HG03378 (cell line): ENCODE results near the gene NKX6-1.

Experiments used
- ATAC-seq: cut with Tn5 transposase; IDR thresholded peaks from one replicate; pipeline ENCODE4 v1.9.1; 2021; ENCODE audit warnings: mild to moderate bottlenecking, moderate library complexity; ENCODE audit not compliant: unreplicated experiment

The NKX6-1 gene

GRCh38 chr4:84499624-84499982, 511 bp upstream of the NKX6-1 start:
- no peak for ATAC-seq

GRCh38 chr4:84498203-84498934, 723 bp downstream of the NKX6-1 start:
- ATAC-seq = no peak

- ATAC-seq = no peak
These were observed 1.4 kb downstream of the NKX6-1 start for GRCh38 chr4:84497504-84498202.

GRCh38 chr4:84496706-84497503, 2.2 kb downstream of the NKX6-1 start:
- ATAC-seq = no peak

- no peak for ATAC-seq
These were observed 2.8 kb downstream of the NKX6-1 start for GRCh38 chr4:84496331-84496705.

DNA sequence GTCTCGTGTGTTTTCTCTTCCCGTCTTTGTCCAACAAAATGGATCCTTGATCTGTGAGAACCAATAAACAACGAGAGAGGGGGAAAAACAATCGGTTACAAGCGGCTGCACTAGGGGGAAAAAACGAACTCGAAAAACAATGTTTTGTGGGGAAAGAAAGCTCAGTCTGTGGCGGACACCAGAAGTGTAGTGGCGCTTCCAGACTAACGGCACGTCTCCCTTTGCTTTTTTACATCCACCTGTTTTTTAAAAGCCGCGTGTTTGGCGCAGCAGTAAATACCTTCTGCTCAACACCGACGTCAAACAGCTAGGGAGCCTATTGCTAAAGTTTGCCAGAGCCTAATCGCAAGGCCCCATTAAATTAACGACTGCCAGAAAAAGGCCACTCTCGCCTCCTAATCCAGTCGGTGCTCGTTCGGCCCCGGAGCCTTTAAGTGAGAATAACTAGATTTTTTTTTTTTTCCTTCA, 3.3 kb downstream of the NKX6-1 start:
- ATAC-seq = no peak

DNA sequence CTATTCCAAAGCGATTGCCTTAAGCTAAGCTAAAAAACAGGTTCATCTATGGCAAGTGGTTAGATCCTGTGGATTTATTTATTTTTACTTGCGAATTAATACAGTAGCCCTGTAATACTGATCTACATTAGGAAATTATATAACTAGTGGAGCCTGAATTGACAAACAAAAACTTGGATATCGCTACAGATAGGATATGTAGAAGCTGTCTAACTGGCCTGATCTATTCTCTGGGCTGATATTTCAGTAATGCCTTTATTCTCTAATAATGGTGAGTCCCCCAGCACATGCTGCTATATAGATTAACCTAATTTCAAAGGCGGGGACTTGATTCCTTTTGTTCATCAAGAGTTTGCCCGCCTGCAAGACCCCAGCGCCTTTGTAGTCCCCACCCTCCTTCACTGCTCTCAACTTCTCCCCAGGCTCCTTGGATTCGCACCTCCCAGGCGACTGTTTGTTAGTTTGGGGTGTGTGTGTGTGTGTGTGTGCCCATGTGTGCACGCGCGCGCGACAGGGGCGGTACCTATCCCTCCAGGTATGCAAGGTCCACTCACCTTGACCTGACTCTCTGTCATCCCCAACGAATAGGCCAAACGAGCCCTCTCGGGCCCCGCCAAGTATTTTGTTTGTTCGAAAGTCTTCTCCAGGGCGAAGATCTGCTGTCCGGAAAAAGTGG, 3.8 kb downstream of the NKX6-1 start:
- no peak for ATAC-seq

DNA sequence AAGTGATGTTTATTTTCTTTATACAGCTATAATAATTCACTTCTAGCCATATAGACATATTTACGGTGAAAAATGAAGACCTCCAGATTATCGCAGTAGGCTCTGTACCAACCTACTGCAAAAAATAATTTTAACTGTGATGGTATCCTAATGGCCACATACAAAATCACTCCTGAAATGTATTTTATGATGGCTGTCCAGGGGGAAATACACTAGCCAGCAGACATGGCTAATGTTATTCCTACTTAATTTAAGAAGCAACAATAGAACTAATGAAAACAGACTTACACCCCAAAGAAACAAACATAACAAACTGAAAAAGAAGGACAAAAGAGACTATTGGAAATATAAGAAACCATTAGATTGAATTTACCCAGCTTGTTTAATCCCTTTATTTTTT, 4.6 kb downstream of the NKX6-1 start:
- no peak for ATAC-seq

DNA sequence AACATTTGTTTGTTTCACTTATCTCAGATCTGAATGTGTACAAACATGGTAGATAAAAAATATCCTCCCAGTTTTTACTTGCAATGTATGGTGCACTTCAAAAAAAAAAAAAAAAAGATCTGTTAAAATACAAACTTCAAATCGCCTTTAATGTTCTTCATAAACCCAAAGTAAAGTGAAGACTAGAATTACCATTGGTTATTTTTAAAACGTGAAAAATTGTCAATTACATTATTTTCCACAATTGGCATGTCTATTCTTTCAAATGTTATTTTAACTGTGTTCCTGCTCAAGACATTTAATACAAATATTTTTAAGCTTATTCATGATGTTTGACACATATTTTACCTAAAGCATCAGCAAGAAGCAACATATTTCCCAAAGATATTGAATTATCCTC, 5.0 kb downstream of the NKX6-1 start:
- no peak for ATAC-seq

GRCh38 chr4:84493092-84493850, 5.8 kb downstream of the NKX6-1 start:
- ATAC-seq = no peak

DNA sequence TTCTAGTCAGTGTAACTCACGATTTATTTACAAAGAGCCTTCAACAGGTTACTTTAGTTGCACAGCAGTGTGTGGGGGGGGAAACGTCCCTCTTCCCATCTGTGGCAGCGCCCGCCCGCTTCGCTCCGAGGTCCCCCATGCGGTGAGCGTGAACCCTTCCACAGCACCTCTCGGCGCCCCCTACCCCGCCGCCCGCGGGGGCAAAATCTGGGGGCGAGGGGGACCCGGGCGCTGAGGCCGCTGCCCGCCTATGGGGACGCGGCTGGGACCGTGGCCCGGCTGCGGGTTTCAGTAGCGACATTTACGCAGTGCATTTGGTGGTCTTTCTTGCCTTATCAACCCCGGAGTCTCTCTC, 6.4 kb downstream of the NKX6-1 start:
- ATAC-seq = no peak

DNA sequence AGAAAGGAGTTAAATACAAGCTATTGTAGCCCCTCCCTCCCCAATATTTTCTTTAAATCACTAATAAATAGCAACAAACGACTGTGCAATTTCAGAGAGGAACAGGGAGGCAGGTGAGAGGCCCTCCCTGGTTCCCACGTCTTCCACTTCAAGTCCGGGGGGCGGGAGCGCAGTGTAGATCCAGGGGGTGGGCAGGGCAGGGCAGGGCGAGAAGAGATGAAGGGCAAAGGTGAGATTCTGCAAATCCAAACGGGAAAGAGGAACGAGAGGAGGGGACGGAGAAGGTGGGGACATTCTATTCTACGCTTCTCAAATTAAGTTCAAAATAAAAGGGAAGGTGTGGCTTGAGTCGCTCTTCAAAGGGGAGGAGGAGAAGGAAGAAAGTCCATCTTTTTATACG, 6.8 kb downstream of the NKX6-1 start:
- ATAC-seq = no peak

DNA sequence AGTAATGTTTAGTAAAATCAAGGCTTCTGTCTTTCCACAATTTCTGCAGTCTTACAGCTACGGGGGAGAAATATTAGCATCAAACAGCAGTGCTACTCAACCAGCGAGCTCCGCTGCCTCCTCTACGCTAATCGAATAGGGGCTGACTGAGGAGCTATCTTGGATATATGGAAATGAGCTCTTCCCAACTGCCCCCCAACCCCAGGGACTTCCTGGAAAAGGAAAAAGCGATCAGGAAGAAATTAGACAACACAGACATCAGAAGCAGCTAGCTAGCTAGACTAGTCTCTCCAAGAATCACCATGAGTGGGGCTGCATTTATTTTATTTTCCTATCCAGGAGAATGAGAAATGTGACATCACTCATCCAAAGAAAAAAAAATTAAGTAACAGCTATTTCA, 7.6 kb downstream of the NKX6-1 start:
- no peak for ATAC-seq

DNA sequence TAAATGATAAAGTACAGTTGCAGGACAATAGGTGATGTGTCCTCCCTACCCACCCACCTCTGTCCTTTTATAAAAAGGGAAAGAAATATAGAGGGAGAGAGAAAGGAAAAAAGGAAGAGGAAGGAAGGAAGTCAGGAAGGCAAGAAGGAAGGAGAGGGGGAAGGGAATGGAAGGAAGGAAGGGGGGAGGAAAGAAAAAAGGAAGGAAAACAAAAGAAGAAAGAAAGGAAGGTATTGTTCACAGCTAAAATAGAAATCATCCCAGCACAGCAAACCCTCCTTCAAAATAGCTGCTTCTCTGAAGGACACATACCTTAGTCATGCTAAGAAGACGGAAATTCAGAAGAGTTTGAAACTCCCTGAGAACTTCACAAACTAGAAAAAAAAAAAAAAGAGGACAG, 8.4 kb downstream of the NKX6-1 start:
- ATAC-seq = no peak

GRCh38 chr4:84484236-84484635, 14.9 kb downstream of the NKX6-1 start:
- no peak for ATAC-seq

GRCh38 chr4:84483688-84484087, 15.4 kb downstream of the NKX6-1 start:
- ATAC-seq = no peak

- no peak for ATAC-seq
These were observed 16.2 kb downstream of the NKX6-1 start for GRCh38 chr4:84482564-84483563.

DNA sequence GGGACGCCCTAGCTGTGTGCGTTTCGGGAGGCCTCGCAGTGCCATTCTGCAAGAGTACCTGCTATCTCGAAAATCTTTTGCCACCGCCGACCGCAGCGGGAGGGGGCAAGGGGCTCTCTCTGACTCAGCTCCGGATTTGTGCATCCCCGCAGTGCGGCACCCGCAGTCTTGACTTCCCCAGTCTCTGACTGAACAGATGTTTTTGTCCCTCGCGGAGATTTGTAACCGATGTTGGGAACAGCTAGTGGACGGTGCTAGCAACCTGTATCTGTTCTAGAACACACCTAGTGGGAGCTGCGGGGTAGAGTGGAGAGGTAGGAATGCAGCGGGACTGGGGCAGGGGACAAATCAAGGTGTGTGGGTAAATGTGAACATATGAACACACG, 17.2 kb downstream of the NKX6-1 start:
- ATAC-seq = no peak

DNA sequence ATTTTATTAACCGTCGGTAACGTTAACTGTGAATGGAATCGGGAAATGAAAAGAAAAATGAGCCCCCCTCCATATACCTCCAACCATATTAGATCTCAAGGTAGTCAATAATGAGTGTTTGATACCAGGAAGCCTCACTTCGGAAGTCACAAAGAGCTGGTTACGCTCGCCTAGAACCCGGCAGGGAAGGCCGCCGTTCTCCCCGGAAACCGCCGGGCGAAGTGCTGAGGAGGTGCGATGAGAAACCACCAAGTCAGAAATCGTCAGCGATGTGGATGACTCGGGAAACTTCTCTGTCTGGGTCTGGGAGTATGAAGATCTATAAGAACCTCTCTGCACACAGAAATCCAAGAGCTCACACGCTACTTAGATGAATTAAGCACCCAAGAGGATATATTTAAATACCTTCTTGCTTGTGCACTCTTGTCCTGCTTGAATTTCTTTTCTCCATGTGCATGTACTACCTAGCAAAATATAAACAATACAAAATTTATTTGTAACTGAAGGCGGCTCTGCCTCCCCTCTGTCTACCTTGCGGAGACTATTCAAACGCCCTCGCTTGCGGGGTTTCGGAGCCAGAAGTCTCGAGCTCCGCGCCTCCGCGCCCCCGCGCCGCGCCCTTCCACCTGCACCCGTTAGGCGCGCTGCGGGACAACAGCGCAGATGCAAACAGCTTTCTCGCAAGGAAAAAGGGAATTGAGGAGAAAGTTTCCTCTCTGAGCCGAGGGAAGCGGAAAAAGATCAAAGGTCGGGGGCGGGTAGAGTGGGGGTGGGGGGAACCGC, 17.8 kb downstream of the NKX6-1 start:
- no peak for ATAC-seq
